GM18498 (cell line): ENCODE data around the gene OTOF.

Experiments
- ATAC-seq: cut with Tn5 transposase; IDR thresholded peaks from one replicate; pipeline ENCODE4 v1.9.1; 2021; ENCODE audit warnings: mild to moderate bottlenecking, moderate library complexity; ENCODE audit not compliant: unreplicated experiment

Gene OTOF

GRCh38 chr2:26454561-26455001 is 23.3 kb downstream of the OTOF start:
- ATAC-seq: no peak

DNA sequence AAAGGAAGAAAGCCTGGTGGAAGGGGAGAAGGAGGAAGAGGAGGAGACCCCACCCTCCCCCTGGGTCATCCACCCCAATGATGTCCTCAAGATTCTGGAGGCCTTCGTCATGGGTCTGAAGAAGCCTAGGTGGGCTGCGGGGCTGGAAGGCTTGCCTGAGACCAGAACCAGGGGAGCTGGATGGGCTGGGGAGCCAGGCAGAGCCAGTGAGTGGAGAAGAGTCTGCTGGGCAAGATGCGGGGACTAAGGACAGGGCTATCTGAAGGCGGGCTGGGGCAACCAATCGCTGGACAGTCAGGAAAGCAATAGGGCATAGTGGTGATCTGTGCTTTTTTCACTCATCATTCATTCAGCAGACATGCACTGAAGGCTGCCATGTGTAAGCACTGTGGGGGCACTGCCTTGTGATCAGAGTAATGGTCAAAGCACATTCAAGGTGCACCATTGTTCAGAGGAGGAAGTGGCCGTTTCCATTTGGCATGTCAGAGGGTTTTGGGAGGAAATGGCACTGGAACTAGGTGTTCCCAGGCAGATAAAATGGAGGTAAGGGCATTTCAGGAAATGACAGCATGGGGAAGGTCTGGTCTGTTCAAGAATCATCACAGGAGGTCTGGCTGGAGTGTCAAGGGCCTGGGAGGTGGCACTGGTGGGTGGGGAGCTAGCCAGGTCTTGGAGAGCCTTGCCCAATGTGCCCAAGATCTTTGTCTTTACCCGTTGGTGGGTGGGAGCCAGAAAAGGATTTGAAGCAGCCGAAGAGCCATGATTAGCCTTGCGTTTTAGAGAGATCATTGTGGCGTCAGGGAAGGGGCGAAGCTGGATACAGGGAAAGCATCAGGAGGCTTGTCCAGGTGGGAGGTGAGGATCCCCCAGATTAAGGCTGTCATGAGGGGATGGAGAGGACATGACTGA is 24.2 kb downstream of the OTOF start:
- no peak for ATAC-seq

DNA sequence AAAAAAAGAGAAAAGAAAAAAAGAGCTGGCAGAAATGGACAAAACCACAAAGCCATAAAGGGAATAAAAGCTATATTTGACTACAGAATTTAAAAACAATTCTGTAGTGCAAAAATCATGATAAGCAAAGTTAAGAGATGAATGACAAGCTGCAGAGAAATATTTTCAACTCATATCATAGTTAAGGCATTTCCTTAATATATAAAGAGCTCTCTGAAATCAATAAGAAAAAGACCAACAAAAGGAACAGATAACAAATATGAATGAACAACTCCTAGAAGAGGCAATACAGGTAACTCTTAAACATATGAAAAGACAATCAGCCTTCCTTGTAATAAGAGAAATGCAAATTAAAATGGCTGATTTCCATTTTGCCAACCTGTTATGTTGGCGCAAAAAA is 26.2 kb downstream of the OTOF start:
- ATAC-seq: no peak

DNA sequence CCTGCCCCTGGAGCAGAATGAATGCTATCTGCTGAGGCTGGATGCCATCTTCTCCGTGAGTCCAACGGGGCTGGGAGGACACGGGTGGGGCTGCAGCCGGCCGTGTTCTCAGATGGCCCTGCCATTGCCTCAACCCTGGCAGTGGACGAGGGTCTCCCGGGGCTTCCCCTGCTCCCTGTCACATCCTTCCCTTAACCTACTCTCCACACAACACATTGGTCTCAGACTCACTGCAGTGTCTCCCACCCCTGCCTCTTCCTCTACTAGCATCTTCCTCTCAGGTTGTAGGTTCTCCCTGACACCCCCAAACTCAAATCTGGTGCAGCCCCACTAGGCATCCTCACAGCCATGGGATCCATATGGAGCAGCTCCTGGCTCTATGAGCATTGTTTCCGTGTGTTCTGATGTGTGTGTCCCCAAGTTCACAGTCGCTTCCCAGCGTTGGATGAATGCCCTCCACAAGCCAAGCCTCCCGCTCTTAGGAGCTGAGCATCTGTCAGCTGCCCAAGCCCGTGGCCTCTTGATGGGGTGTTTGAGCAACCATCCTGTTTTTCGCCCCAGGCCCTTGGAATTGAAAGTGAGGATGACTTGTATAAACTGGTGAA is 27.8 kb downstream of the OTOF start:
- ATAC-seq: no peak

DNA sequence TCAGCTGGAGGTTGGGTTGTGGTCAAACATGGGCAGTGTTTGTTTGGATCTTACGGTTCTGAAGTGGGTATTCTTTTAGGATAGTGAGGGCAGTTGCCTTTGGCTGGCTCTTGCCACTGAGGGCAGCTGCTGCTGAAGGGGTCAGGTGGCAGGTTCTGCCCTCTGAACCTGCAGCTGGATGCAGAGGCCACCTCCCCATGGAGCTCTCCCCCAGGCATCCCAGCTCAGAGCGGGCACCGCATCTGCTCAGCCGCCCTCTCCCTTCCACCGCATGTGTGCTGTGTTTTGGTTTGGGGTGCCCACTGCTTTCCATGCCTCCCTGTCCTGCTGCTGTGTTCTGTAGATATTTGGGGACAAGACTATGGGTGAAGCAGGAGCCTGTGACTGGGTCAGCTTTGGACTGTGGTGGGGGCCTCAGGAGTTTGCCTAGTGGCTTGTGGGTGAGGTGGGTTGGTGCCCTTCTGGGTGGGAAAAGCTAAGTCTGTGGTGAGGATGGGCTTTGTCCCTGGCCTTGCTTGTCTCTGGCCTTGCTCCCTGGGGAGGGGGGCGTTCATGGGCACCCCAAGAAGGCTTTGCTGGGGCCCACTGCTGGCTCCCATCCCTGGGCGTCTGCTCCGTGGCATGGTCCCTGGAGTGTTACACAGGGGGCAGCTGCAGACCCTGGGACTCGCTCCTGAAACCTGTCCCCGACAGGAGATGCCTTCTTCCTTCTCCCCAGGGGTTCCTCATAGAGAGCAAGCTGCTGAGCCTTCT is 28.5 kb downstream of the OTOF start:
- ATAC-seq: no peak

DNA sequence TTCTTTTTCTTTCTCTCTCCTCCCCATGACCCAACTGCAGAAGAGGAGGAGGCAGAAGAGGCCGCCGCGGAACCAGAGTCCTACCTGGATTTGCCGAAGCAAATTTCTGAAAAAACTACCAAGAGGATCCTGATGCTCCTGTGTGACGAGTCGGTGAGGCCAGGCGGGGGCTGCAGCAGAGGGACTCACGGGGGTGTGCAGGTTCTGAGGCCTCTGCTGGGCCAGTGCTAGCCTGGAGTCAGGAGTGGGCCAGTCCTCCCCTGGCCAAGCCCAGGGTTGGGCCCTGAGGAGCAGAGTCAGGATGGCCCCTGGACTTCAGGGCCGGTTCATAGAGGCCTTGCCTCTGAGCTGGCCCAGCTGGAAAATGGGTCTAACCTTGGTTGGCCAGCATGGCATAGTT is 29.3 kb downstream of the OTOF start:
- no peak for ATAC-seq

GRCh38 chr2:26444236-26444635 is 33.7 kb downstream of the OTOF start:
- ATAC-seq: no peak

DNA sequence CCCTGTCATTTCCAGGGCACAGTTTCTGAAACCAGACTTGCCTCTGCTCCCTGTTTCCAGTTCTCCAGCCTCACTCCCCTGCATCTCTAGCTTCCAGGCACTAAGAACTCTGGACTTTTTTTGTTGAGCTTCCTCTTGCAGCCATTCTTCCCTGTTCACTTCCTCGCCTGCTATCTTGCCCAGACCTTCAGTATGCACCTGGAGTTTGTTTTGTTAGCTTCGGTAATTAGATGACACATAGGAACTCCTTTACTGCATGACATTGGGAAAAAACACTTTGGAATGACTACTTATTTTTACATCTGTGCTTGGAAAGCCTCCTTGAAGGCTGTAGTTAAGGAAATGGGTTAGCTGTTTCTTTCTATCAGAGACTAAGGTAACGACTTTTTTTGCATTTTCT is 35.2 kb downstream of the OTOF start:
- ATAC-seq: no peak

DNA sequence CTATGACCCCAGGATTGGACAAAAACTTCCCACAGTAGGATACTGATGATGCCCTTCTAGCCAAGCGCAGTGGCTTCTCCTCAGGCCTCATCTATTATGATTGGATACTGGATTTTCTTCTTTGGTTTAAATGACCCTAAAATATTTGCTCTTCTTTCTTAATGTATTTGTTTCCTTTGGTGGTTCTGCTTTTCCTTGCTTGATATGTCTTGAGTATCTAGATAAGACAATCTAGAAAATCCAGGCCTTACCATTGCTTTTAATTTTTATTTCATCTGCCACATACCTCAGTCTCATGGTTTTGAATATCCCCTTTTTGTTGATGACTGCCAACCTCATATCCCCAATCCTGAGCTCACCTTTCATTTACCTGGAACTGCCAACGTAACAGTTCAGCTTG is 35.6 kb downstream of the OTOF start:
- ATAC-seq: no peak

- ATAC-seq: no peak
These were observed 39.0 kb downstream of the OTOF start for GRCh38 chr2:26438926-26439325.

DNA sequence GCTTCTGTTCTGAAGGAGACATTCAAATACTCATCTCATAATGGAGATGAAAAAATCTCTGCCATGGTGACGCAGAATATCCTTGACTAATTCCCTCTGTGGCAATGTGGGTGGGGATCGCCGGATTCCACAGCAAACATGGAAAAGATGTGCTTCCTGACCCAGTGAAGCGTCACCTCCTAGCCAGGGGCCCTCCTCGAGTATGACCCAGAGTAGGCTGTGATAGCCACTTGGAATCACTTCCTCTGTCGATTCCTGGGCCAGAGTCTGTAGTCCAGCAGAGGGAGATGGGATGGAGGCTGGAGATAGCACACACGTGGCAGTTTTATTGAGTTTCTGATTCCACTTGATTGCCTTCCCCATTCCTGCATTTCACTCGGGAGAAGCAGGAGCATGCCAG is 39.4 kb downstream of the OTOF start:
- ATAC-seq: no peak

GRCh38 chr2:26435106-26435505 is 42.8 kb downstream of the OTOF start:
- ATAC-seq: no peak

GRCh38 chr2:26432859-26433258 is 45.1 kb downstream of the OTOF start:
- ATAC-seq: no peak

- ATAC-seq: no peak
These were observed 45.6 kb downstream of the OTOF start for GRCh38 chr2:26432363-26432762.

GRCh38 chr2:26430826-26431225 is 47.1 kb downstream of the OTOF start:
- no peak for ATAC-seq

GRCh38 chr2:26429779-26430578 is 47.9 kb downstream of the OTOF start:
- no peak for ATAC-seq

DNA sequence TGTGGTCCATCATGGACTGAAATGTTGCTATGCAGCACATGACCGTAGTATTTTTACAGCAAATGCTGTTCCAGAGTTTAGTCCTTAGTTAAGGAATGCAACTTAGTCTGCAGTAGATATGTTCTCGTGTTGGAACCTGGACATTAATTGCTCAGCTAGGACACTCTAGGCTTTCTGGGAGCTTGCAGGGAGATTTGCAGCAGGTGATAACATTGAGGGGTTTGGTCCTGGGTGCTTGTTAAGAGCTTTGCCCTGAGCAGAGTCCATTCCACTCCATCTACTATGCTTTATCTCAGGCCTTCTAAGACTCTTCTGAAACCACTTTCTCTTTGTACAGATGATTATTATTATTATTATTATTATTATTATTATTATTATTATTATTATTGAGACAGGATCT is 49.1 kb downstream of the OTOF start:
- ATAC-seq: no peak

DNA sequence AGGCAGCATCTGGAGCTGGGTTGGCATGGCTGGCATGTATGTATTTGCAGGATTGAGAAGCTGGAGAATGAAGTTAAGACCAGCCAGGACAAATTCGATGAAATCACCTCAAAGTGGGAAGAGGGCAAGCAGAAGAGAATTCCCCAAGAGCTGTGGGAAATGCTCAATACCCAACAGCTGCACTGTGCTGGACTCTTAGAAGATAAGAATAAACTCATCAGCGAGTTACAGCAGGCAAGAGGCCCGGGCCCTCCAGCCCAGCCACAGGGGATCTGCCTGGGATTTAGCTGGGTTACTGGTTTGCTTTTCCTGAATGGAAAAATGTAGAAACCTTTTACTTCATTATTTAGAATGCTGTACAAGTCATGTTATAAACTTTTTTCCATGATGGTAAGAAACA is 53.7 kb downstream of the OTOF start:
- no peak for ATAC-seq

- ATAC-seq: no peak
These were observed 54.2 kb downstream of the OTOF start for GRCh38 chr2:26423750-26424149.

DNA sequence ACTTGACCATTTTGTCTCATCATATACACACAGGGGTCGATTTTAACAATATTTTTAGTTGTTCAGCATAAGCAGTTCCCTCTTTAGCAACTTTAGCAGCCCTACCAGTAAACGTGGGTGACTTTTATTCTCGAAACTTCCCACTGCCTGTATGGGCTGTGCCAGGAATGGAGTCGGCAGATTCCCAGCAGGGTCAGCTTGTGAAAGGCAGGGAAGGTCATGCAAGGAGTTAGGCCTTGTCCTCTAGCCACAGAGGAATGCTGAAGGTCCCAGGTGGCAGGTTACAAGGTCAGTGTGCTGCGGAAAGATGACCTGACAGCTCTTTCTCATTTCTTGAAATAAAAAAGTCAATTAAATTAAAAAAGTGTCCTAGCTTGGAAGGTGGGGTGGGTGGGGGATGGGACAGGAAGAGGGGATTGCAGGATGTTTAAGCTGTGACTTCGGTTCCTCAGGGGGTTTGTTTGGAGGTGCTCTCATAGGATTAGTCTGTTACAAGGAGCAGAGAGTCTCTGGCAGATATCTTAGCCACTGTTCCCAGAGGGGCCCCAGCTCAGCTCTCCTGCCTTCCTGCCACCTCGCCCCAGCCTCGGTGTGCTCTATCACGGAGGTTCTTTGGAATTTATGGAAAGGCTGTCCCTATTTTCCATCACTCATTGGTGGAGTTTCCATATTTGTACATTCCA is 54.8 kb downstream of the OTOF start:
- no peak for ATAC-seq
